ENCODE measurements around the gene BACH2.

Gene BACH2

DNA sequence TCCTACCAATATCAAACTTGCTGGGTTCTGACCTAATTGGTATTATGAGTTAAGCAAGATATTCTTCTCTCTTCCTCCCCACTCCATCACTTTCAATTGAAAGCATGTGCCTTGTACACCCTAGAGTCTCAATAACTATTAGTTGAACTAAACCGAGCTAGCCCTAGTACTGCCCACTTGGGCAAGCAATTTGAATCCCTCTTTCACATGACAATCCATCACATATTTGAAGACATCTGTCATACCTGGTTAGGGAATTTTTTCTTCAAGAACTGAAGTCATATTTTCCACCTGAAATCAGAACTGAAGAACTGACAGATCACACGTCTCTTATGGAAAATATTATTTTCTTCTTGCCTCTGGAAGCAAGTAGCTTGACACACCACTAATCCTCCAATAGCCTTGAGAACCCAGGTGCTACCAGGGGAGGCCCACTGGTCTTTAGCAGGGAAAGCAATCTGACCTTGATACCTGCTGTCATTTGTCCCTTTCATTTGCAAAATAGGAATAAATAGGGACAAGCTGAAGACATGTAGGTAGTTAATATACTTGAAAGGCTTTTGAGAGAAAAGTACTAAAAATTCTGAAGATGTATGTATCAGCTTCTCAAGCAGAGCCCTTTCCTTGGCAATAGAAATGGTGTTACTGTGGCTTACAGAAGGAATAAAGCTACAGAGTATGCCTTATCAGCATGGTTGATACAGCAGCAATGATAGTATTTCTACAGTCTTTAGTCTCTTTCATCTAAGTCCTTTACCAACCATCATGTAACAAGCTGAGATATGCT is 331.0 kb downstream of the BACH2 start:
- DNase-seq (ENCODE audit: low read depth): no peak
- no peak overlapping the region for H3K4me3 ChIP-seq (ENCODE audit: low read depth, low read length)
- TF ChIP-seq CTCF (conservative IDR thresholded peaks at IDR 0.05; ENCODE audit: low read depth, low read length): no peak

DNA sequence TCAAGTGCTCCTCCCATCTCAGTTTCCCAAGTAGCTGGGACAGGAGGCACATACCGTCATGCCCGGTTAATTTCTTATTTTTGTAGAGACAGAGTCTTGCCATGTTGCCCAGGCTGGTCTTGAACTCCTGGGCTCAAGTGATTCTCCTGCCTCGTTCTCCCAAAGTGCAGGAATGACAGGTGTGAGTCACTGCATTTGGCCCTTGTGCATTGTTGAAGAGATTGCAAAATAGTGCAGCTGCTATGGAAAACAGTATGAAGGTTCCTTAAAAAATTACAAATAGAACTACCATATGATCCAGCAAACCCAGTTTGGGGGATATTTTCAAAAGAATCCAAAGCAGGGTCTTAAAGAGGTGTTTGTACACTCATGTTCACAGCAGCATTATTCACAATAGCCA is 333.3 kb downstream of the BACH2 start:
- DNase-seq (ENCODE audit: low read depth): no peak
- no peak for TF ChIP-seq CTCF (conservative IDR thresholded peaks at IDR 0.05; ENCODE audit: low read depth, low read length)
- H3K4me3 ChIP-seq (ENCODE audit: low read depth, low read length): no peak overlapping the region

DNA sequence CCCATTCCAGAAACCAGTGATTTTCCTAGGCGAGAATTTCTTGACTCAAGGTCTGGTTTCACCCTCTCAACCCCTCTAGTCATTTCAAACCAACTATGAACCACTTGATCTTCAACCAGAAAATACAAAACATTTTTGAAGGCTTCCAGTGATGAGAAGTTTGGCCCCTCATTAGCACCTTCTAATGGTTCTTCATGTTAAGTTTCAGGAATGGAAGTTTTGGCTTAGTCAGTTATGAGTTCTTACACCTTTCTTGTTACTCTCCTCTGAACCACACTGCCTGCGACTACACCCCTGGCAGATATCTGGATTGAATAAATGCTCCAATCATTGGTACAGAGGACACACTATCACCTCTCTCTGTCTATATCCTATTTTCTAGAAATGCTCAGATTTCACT is 335.2 kb downstream of the BACH2 start:
- no peak overlapping the region for H3K4me3 ChIP-seq (ENCODE audit: low read depth, low read length)
- no peak for DNase-seq (ENCODE audit: low read depth)
- TF ChIP-seq CTCF (conservative IDR thresholded peaks at IDR 0.05; ENCODE audit: low read depth, low read length): no peak

DNA sequence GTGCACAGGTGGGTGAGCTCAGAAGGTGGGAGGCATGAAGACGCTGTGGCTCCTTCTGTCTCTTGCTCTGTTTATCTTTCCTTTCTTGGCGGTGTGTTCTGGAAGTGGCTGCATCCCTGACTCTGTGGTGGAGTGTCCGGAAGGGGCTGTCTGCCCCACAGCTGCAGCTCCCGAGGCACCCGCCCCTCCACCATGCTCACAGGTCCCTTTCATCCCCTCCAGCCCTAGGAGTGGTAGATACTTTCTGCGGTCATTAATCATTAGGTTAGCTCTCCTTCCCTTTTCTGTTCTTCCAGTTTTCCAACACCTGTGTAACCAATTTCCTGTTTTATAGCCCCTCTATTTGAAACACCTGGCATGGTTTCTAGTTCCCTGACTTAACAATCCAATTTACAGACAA is 336.8 kb downstream of the BACH2 start:
- no peak overlapping the region for H3K4me3 ChIP-seq (ENCODE audit: low read depth, low read length)
- DNase-seq (ENCODE audit: low read depth): no peak
- TF ChIP-seq CTCF (conservative IDR thresholded peaks at IDR 0.05; ENCODE audit: low read depth, low read length): no peak

DNA sequence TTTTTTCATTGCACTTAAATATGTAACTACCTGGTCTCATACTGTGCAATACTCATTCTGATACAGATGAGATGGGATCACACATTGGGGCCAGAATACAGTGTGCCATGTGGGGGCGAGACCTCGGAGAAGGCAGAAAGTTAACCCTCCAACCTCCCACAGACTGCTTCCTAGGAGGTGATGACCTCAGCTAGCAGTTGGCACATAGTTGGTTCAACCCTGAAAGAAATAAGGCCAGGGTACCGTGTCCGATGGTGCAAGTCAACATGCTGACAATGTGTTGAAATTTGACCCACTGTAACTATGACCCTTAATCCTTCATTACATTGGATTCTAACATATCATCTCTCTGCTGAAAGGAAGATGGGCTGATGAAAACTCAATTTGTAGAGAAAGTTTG is 340.5 kb downstream of the BACH2 start:
- no peak for TF ChIP-seq CTCF (conservative IDR thresholded peaks at IDR 0.05; ENCODE audit: low read depth, low read length)
- H3K4me3 ChIP-seq (ENCODE audit: low read depth, low read length): no peak overlapping the region
- no peak for DNase-seq (ENCODE audit: low read depth)

- TF ChIP-seq CTCF (conservative IDR thresholded peaks at IDR 0.05; ENCODE audit: low read depth, low read length): no peak
- no peak for DNase-seq (ENCODE audit: low read depth)
- H3K4me3 ChIP-seq (ENCODE audit: low read depth, low read length): no peak overlapping the region
Observed at GRCh38 chr6:89955364-89955763, 341.3 kb downstream of the BACH2 start.

- no peak overlapping the region for H3K4me3 ChIP-seq (ENCODE audit: low read depth, low read length)
- no peak for TF ChIP-seq CTCF (conservative IDR thresholded peaks at IDR 0.05; ENCODE audit: low read depth, low read length)
- no peak for DNase-seq (ENCODE audit: low read depth)
Observed at GRCh38 chr6:89954721-89955148, 341.9 kb downstream of the BACH2 start.
